Epithelial cell of proximal tubule (primary cell): ENCODE data around the gene ZNF98. TPM values are rescaled to one million over a fixed set of nuclear protein-coding genes. Genes with fewer than 3 reads are reported as not detected.

Source experiments
- DNase-seq: peaks from one replicate; pipeline ENCODE4 v3.0.0-alpha.2; 2011; ENCODE audit warnings: low read depth
- H3K4me3 ChIP-seq: 2 replicates; pipeline ENCODE4 v1.5.1; 2011; ENCODE audit warnings: low read depth, mild to moderate bottlenecking, low read length
- total RNA-seq: library from RNA; depleted of rRNA; stranded (reverse); fragments of >200 nt; gene quantifications from 2 replicates; pipeline ENCODE4 v1.2.3, GENCODE V29; 2015
- TF ChIP-seq, protein P1 (sequence below): conservative IDR thresholded peaks from 2 replicates; pipeline ENCODE4 v1.5.1; 2012; ENCODE audit warnings: low read depth, mild to moderate bottlenecking, low read length

The ZNF98 gene
- 0.92 and 1.7 TPM in 2 replicates for total RNA-seq

DNA sequence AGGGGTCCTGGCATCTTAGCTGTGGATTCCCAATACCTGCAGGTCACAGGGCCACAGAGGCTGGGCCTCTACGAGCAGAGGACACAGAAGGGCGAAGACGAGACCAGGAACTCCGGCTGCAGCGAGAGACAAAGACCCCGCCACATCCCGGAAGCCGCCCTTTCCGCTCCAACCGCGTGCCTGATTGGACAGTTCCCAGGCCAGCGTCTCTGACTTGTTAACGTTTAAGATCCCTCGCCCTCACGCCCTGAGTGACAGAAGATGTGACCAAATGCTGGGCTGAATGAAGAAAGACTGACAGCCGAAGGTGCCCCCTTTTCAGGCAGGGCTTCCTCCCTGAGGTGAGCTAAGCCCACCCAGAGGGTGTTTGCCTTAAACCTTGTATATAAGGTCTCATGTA lies at the start of gene ZNF98:
Gene ZNF98 (minus strand): TSS at position 136 of the 400 bp plus-strand sequence. CDS start 122 bp downstream, at position 14.
- no peak for DNase-seq
- peak within 1 kb of the TSS; percentile 11 for H3K4me3 ChIP-seq
- TF ChIP-seq, protein P1, sequence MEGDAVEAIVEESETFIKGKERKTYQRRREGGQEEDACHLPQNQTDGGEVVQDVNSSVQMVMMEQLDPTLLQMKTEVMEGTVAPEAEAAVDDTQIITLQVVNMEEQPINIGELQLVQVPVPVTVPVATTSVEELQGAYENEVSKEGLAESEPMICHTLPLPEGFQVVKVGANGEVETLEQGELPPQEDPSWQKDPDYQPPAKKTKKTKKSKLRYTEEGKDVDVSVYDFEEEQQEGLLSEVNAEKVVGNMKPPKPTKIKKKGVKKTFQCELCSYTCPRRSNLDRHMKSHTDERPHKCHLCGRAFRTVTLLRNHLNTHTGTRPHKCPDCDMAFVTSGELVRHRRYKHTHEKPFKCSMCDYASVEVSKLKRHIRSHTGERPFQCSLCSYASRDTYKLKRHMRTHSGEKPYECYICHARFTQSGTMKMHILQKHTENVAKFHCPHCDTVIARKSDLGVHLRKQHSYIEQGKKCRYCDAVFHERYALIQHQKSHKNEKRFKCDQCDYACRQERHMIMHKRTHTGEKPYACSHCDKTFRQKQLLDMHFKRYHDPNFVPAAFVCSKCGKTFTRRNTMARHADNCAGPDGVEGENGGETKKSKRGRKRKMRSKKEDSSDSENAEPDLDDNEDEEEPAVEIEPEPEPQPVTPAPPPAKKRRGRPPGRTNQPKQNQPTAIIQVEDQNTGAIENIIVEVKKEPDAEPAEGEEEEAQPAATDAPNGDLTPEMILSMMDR, result no peak

DNA sequence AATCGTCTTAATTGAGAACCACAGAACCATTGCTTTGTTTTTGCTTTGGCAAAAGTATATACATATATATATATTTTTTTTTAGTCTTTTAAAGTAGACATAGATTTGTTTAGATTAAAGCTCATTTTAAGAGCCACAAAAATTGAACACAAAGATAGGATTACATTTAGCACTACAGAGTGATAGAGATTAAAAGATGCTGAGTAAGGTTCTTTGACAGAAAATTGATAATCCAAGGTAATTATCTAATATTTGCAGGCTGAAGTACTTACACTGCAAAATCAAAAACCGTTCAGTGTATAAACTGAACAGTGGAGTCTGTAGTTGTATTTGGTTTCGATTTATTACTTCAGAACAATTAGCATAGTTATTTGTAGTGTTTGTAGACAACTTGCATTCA lies 24.5 kb upstream of the ZNF98 start:
- TF ChIP-seq, protein P1, result no peak
- H3K4me3 ChIP-seq, result no peak overlapping the region
- DNase-seq, result no peak

DNA sequence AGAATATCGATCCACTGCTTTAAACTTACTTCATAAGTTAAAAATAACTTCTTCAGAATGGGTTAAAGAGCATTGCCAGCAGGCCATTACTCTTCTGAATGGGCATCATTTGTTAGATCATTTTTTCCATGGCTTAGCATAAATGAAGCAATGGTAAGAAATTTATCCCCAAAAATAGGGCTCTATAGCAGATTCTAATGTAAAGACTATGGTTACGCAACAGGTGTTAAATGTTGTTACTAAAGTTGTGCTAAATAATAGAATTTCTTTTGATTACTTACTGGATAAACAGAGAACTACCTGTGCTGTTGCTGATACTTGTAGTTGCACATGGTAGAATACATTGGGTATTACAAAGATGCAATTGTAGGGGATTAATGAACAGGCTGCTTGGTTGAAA lies 15.9 kb upstream of the ZNF98 start:
- DNase-seq, result no peak
- no peak overlapping the region for H3K4me3 ChIP-seq
- TF ChIP-seq, protein P1, result no peak

DNA sequence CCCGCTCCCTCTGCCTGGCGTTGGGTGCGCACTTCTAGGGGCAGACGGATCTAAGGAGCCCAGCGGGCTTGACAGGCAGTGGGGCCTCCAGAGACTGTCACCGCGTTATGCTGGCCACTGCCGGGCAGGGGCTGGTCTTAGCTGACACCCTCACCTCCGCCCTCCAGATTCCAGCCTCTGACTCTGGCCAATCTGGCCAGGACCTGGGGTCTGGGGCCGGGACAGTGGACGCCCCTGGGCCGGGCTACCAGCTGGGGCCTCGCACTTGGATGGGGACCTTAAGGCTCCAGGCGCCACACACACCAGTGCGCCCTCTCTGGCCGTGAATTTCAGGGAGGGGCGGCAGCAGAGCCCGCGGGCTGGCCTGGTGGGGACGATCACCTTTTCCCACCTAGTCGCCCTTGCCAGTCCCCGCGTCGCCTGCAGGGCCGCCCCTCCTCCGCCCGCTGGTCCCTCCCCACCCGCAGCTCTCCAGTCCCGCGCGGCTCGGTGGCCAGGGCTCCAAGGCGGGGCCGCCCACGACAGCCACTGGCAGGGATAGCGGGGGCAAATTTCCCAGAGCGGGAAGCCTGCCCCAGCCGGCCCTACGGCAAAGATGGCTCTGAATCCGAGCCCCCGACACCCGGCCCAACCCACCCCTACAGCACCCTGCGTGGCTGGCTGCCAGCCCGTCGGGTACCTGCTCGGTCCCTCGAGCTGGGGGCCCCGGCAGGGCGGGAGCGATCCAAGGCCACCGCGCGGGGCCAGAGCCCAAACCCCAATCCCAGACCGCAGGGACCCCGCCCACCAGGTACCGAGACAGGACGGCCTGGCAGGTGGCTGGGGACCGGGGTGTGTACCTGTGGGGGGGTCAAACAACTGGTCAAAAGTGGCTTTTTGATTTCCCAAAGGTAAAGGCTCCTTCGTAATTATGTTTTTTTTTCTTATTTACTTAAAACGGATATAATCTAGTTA lies 6.1 kb upstream of the ZNF98 start:
- TF ChIP-seq, protein P1, result no peak
- DNase-seq, result no peak
- no peak overlapping the region for H3K4me3 ChIP-seq

DNA sequence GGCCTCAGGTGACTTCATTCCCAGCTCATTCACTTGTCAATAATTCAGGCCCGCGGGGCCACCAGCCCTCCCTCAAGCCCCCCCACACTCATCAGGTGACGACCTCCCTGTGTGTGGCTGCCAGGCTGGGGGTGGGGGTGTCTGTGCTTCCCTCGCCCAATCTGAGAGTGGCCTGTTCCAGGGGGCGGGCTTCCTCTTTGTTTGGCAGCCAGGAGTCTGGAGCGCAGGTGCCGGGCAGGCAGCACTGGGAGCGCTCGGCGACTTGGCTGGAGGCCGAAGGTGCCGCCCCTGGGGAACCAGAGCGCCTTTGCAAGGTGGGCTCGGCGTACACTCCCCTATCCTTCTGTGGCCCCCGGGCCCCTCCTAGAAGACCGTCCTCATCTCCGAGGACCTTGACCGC lies 5.4 kb upstream of the ZNF98 start:
- H3K4me3 ChIP-seq, result no peak overlapping the region
- no peak for DNase-seq
- TF ChIP-seq, protein P1, result no peak

DNA sequence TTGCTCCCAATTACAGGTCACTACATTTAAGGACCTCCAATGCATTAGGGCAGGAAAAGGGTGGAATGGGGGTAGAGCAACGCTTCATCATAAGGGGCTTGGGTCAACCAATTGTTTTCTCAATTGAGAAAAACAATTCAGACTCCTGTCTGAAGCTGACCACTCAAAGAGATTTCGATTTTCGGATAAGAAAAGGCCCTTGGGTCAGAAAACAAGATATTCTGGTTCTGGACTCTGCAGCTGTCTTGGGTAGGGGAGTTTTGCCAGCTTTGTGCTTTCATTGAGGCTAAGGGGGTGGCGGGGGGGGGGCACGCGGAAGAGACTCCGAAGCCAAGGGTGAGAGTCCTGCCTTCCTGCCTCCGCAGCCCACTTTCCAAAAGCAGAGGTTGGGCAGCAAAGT lies 4.8 kb upstream of the ZNF98 start:
- no peak overlapping the region for H3K4me3 ChIP-seq
- TF ChIP-seq, protein P1, result no peak
- DNase-seq, result no peak
